Measurements from ENCODE around the gene KCNS1.
"Not testable (repeated sequence)": the region's sequence is repeated elsewhere in the genome, so short reads cannot be mapped to it uniquely, and the experiment has no call there.

KCNS1 gene

GRCh38 chr20:45077559-45077958 lies 23.4 kb downstream of the KCNS1 start:
- DNase-seq (ENCODE audit: low spot score) = no peak

- no peak for DNase-seq (ENCODE audit: low spot score)
These were observed 27.7 kb downstream of the KCNS1 start for GRCh38 chr20:45073221-45073620.

GRCh38 chr20:45072066-45072465 lies 28.9 kb downstream of the KCNS1 start:
- DNase-seq (ENCODE audit: low spot score) = no peak

- DNase-seq (ENCODE audit: low spot score) = no peak
These were observed 29.8 kb downstream of the KCNS1 start for GRCh38 chr20:45070932-45071632.

- no peak for DNase-seq (ENCODE audit: low spot score)
These were observed 31.7 kb downstream of the KCNS1 start for GRCh38 chr20:45069261-45069660.

- DNase-seq (ENCODE audit: low spot score) = no peak
These were observed 33.4 kb downstream of the KCNS1 start for GRCh38 chr20:45067558-45067957.

GRCh38 chr20:45067087-45067486 lies 33.8 kb downstream of the KCNS1 start:
- DNase-seq (ENCODE audit: low spot score) = no peak

- DNase-seq (ENCODE audit: low spot score) = no peak
These were observed 34.6 kb downstream of the KCNS1 start for GRCh38 chr20:45066372-45066771.

GRCh38 chr20:45064812-45065211 lies 36.1 kb downstream of the KCNS1 start:
- no peak for DNase-seq (ENCODE audit: low spot score)

GRCh38 chr20:45063107-45063506 lies 37.8 kb downstream of the KCNS1 start:
- not testable (repeated sequence) for DNase-seq (ENCODE audit: low spot score)

- DNase-seq (ENCODE audit: low spot score) = no peak
These were observed 39.7 kb downstream of the KCNS1 start for GRCh38 chr20:45061244-45061643.

- DNase-seq (ENCODE audit: low spot score) = no peak
These were observed 40.6 kb downstream of the KCNS1 start for GRCh38 chr20:45060294-45060693.

GRCh38 chr20:45059022-45059728 lies 41.8 kb downstream of the KCNS1 start:
- DNase-seq (ENCODE audit: low spot score) = no peak

GRCh38 chr20:45058168-45058850 lies 42.6 kb downstream of the KCNS1 start:
- no peak for DNase-seq (ENCODE audit: low spot score)

GRCh38 chr20:45056473-45057173 lies 44.3 kb downstream of the KCNS1 start:
- no peak for DNase-seq (ENCODE audit: low spot score)

- no peak for DNase-seq (ENCODE audit: low spot score)
These were observed 45.9 kb downstream of the KCNS1 start for GRCh38 chr20:45055056-45055455.

GRCh38 chr20:45053430-45054351 lies 47.2 kb downstream of the KCNS1 start:
- DNase-seq (ENCODE audit: low spot score) = no peak

GRCh38 chr20:45052698-45053429 lies 48.1 kb downstream of the KCNS1 start:
- peak; percentile 24 for DNase-seq (ENCODE audit: low spot score)

- DNase-seq (ENCODE audit: low spot score) = peak; percentile 60
These were observed 49.5 kb downstream of the KCNS1 start for GRCh38 chr20:45051204-45052060.

Measured in germinal center (tissue), 1 donor.